Measurements from ENCODE around the gene SLC34A2.

DNA sequence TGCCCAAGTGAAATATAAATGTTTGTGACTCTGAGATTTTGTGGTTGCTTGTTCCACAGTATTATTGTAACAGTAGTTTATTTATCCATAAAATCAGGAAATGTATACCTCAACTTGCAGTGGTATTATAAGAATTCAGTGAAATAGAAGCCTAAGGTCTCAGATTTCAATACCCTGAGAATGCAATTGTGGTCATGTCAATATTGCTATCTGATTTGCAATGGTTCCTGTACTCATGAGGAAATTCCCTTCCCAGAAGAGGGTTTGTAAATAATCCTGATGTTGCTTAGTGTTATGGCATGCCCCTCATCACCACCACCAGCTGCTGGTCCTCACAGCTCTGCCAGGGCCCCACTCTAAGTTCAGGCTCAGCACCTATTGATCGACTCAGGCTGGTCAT is 67.8 kb downstream of the SLC34A2 start:
- TF ChIP-seq, protein P1, sequence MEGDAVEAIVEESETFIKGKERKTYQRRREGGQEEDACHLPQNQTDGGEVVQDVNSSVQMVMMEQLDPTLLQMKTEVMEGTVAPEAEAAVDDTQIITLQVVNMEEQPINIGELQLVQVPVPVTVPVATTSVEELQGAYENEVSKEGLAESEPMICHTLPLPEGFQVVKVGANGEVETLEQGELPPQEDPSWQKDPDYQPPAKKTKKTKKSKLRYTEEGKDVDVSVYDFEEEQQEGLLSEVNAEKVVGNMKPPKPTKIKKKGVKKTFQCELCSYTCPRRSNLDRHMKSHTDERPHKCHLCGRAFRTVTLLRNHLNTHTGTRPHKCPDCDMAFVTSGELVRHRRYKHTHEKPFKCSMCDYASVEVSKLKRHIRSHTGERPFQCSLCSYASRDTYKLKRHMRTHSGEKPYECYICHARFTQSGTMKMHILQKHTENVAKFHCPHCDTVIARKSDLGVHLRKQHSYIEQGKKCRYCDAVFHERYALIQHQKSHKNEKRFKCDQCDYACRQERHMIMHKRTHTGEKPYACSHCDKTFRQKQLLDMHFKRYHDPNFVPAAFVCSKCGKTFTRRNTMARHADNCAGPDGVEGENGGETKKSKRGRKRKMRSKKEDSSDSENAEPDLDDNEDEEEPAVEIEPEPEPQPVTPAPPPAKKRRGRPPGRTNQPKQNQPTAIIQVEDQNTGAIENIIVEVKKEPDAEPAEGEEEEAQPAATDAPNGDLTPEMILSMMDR (IDR thresholded peaks at IDR 0.05; ENCODE audit: insufficient read depth, low read depth, low read length), result no peak
- TF ChIP-seq EZH2 (IDR thresholded peaks at IDR 0.05; ENCODE audit: insufficient read depth, low read length), result no peak
